Measurements from ENCODE around the gene CAPSL.
"Not testable (repeated sequence)": the region's sequence is repeated elsewhere in the genome, so short reads cannot be mapped to it uniquely, and the experiment has no call there.

CAPSL gene

DNA sequence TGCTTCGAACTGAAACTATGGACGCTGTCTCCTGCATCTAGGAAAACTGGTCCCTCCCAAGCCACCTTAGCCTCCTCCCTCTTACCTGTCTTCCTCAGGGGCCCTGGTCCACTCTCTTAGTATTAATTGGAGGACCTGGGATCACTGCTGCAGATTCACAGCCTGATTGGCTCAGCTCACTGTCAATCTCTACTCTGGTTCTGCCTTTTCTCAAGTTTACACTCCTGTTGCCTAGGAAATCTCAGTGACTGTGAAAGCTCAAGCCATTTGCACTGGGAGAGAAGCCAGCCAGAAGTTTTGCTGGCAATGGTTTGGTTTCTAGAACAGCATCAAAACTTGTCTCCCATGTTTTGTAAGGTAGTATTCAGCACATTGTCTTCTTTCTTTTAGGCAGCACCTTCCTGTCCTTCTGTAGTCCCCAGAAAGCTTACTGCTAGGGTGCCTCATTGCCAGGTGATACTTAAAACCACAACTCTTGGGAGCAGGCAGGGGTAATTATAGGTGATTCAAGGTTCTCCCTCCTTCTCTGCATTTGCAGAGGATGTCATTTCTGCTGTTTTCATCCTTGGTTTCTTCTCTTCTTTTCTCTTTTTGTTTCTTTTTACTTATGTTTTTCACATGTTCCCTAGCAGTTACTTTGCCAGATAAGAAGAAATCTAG, at the start of gene CAPSL:
Gene CAPSL (minus strand): TSS at position 55 of the 660 bp plus-strand sequence. CDS start 17,502 bp downstream, outside the sequence.
- DNase-seq = peak in 1 of 2 experiments; percentile 15

DNA sequence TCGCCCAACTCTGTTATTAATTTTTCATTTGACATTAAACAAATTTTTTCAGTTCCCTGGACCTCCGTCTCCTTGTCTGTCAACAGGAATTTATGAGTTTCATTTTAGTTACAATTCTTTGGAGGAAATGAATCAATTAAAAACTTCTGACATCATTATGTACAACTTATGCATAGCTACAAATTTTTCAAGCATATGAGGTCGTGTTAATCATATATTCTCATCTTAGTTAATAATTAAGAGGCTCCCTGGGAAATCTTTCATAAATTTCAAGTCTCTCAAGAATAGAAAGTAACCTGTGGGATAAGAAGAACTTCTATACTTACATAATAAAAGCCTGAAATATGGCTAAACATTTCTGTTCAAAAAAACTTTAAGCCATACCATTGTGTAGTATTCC, 49.4 kb upstream of the CAPSL start:
- no peak for DNase-seq

GRCh38 chr5:35979715-35980114, 41.3 kb upstream of the CAPSL start:
- DNase-seq = no peak

GRCh38 chr5:35976859-35977258, 38.4 kb upstream of the CAPSL start:
- DNase-seq = not testable (repeated sequence)

GRCh38 chr5:35974570-35974969, 36.1 kb upstream of the CAPSL start:
- no peak for DNase-seq

DNA sequence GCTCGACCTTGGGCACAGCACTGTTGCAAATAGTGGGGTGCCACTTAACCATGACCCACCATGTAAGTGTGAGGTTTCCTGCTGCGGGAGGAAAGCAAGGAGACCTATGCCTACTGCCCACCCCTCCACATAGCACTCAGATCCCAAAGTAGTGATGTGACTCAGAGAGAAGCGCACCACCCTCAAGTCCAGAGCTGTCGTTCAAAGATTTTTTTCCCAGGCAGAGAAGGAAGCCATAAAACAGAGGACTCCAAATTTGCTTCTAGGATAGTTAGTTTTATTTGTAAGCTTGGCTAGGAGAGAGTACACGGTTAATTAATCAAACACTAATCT, 33.4 kb upstream of the CAPSL start:
- DNase-seq = no peak

GRCh38 chr5:35971186-35971877, 32.9 kb upstream of the CAPSL start:
- DNase-seq = no peak

- peak in 1 of 2 experiments; percentile 27 for DNase-seq
Measured at GRCh38 chr5:35963381-35963843, 25.0 kb upstream of the CAPSL start.

- DNase-seq = no peak
Measured at GRCh38 chr5:35960328-35960727, 21.9 kb upstream of the CAPSL start.

DNA sequence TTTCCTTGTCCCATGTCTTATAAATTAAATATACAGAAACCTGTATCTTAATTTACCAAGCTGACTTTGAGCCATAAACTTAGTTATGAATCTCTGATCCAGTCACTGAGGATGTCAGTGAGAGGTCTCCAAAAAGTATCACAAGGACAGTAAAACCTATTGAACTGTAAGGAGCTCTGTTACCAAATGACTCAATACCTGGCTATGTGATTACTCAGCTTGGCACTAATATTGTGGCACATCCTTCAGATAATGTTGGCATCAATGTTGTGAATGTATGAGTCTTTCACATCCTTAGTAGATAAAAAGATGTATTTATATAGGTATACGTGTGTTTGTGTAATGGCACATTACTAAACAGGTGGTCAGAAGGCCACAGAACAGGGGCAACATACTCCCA, 18.0 kb upstream of the CAPSL start:
- no peak for DNase-seq

DNA sequence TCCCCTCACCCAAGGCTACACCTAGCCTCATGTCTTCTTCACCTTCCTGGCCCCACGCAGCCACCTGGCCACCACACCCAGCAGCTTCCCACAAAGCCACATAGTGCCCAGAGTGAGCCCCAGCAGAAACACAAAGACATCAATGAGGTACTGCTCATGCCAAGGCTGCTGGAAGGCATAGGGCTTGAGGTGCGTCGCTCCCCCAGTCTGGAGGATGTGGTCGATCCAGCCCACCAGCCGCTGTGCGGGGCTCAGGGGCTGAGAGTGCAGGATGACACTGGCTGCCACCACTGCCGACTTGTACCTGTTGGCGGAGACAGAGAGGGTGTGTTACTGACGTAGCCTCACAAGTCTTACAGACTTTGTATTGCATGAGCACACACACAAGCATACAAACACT, 15.8 kb upstream of the CAPSL start:
- no peak for DNase-seq

GRCh38 chr5:35947085-35947484, 8.7 kb upstream of the CAPSL start:
- no peak for DNase-seq

DNA sequence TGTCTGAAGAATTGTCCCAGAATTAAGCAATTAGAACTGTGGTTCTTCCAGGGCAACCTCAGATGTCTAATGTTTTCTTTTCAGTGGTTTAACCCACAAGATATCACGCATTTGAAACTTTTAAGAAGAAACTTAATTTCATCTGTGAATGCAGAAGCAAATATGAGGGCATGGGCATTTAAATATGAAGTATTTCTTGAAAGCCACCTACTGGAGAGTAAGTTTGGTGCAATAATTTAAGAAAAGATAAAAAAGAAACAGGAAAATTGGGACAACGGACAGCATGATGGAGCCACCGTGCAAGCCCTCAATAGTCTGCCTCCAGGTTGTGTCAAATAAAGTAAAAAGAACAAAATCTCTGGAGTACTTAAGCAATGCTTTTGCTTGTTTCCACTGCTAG, 1.2 kb upstream of the CAPSL start:
- DNase-seq = no peak

- peak; percentile 77 to 84 for DNase-seq
Measured at GRCh38 chr5:35926389-35927051, 11.9 kb downstream of the CAPSL start.

DNA sequence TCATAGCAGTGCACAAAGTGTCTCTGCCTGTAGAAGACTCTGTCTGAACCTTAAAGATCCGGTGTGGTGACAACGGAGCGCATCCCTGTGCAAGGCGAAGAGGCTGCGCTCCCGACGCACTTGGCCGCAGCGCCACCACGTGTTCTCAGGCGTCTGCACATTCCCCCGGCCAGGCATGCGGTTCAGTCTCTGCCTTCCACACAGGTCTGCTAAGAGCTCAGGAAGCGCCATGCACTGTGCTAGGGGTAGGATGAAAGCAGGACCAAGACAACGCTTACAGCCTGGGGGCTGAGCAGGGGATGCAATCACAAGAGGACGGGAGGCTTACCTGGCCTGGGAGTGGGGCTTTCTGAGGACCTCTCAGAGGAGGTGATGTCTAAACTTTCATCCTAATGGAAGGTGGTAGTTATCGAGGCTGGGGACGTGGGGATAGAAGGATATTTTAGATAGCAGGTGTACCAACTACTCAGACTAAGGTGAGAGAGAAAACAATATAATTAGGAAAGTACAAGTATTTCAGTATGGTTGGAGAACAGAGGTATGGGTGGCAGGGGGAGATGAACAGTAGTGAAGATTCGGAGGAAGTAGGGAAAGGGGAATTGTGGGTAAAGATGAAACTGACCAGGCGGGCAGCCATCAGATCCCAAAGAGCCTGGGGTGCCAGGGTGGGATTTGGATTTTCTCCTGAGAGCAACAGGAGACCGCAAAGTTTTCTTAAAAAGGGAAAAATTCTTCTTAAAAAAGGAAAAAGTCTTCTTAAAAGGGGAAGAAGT, 13.3 kb downstream of the CAPSL start:
- DNase-seq = peak; percentile 69 to 90

DNA sequence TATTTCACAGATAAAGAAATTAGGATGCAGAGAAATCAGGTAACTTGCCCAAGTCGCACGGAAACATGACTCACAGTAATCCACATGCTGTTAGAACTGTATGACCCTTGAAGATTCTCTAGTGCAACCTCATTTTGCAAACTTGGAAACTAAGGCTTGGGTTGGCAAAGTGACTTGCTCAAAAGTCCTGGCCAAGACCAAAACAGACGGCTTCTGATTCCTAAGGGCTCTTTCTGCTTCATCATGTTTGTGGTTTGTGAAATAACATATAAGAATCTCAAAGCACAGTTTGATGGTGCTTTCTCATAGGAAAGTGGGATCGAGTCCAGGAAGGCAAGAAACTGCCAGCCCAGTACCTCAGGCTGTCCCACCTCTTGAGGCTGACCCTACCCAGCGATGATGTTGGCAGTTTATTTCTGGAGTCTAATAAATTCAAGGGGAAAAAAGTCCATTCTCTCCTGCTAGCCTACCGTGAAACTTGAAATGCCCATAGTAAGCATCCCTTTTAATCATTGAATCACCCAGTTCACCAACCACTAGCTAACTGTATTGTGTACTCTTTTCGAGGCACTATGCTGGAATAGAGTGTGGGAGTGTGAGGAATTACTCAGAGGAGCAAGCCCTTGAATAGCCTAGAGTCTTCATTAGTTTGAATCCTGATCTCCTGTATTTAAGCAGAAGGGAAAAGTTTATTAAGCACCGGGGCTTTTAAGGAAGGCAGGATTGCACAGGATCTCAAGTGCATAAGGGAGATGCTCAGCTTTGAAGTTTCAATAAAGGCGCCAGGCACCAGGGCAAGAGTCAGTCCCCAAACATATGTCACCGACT, 14.1 kb downstream of the CAPSL start:
- no peak for DNase-seq

GRCh38 chr5:35922468-35922867, 16.0 kb downstream of the CAPSL start:
- DNase-seq = peak; percentile 7 to 69

DNA sequence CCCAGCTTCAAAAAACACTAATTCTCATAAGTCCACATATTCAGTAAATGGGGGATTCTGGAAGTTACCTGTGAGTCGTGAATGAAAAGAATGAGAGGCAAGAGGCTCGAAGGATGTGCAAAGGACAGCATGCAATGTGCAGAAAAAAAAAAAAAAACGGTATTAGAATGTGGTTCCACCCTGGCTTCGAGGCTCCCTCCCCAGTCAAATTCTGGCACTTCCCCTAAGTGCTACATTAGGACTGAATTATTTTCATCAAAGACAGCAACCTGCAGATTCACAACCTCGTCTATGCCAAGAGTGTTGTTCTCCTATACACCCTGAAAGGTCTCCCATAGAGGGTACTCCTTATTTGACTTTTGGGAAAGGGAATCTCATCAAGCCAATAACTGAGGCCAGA, 16.5 kb downstream of the CAPSL start:
- DNase-seq = no peak

GRCh38 chr5:35920890-35921289, 17.5 kb downstream of the CAPSL start:
- DNase-seq = peak; percentile 35 to 38

DNA sequence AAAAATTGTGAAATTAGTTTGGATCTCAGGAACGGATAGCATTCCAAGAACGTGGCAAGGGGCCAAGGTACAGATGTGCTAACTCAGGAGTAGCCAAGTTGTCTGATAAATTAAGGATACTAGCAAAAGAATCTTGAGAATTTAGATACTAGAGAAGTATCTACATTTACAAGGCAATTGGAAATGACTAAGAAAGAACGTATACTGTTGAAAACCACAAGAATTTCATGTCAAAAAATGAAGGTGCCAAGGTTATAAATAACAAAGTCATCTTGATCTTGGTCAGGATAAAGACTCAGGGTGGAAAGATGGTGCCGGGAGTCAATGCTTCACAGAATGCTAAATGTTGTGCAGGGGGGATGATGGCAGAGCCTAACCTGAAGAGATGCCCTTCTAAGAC, 19.2 kb downstream of the CAPSL start:
- no peak for DNase-seq

DNA sequence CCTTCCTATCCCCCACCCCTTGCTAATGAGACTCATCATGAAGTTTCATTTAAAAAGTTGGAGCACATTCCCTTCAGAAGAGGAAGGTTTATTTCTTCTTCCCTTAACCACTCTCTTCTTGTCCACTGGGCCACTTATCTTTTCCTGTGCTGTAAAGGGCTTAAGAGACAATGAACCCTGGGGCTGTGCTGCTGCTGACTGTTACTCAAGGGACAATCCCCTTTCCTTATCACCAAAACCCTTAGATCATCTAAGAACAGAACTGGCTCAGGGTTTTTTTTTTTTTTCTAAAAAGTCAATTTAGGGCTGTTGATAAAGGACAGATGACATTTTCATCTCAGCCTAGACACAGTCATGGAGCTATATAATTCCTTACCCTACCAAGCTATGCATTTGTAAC, 29.6 kb downstream of the CAPSL start:
- no peak for DNase-seq

DNA sequence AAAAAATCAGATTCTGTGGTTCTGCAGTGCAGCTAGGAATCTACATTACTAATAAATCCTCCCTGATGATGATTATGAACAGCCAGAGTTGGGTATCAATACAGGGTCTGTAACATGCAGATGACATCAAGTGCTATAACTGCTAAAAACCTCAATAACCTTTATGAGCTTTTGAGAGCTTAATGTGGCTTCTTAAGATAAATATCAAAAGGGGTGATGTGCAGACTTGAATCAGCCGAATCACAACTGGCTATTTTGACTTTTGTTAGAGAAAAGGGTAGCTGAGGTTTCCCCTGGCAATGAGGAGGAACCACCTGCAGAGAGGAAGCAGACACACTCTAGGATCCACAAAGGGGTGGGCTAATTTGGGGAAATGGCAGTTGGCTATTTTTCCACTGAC, 30.2 kb downstream of the CAPSL start:
- no peak for DNase-seq

Measured in NCI-H524 (cell line).